DND-41 (cell line): ENCODE results near the gene TPI1.

Experiments
- ATAC-seq: fragments of 200-7000 bp; cut with Tn5 transposase; 3 replicates; pipeline ENCODE4 v1.9.1; 2021; ENCODE audit warnings: low read depth; ENCODE audit not compliant: insufficient read depth
- DNase-seq: peaks from one replicate; pipeline ENCODE4 v3.0.0-alpha.2; 2020
- H2AFZ ChIP-seq: 2 replicates; pipeline ENCODE4 v1.6.0; 2012; ENCODE audit warnings: low read depth, low read length
- H3K27ac ChIP-seq: 2 replicates; pipeline ENCODE4 v1.5.1; 2012; ENCODE audit warnings: low read length, inconsistent platforms
- H3K27me3 ChIP-seq: fragments of 200-600 bp; sonication (generic); 2 replicates; pipeline ENCODE4 v1.6.0; 2012; ENCODE audit warnings: low read length, mild to moderate bottlenecking, inconsistent platforms; ENCODE audit not compliant: insufficient read depth, poor library complexity
- H3K36me3 ChIP-seq: 2 replicates; pipeline ENCODE4 v1.5.1; 2012; ENCODE audit warnings: low read length, inconsistent platforms; ENCODE audit not compliant: insufficient read depth
- H3K4me1 ChIP-seq: 2 replicates; pipeline ENCODE4 v1.5.1; 2012; ENCODE audit warnings: mild to moderate bottlenecking, low read length; ENCODE audit not compliant: insufficient read depth
- H3K4me2 ChIP-seq: 2 replicates; pipeline ENCODE4 v1.6.0; 2012; ENCODE audit warnings: mild to moderate bottlenecking, moderate library complexity, low read length, inconsistent platforms; ENCODE audit not compliant: insufficient read depth
- H3K4me3 ChIP-seq, 2 experiments: fragments of 200-600 bp in 1 of 2; shearing (Covaris generic) in 1 of 2; 2 replicates each; pipeline ENCODE4 v1.5.1; 2012 to 2016; ENCODE audit warnings: inconsistent platforms in 2 of 2, low read length in 2 of 2, mild to moderate bottlenecking in 2 of 2, low read depth in 1 of 2, moderate library complexity in 1 of 2
- H3K79me2 ChIP-seq: 2 replicates; pipeline ENCODE4 v1.6.0; 2012; ENCODE audit warnings: low read length, inconsistent platforms; ENCODE audit not compliant: insufficient read depth
- H3K9ac ChIP-seq: 2 replicates; pipeline ENCODE4 v1.6.0; 2012; ENCODE audit warnings: low read depth, mild to moderate bottlenecking, inconsistent platforms, low read length, moderate library complexity
- H3K9me3 ChIP-seq: 2 replicates; pipeline ENCODE4 v1.5.1; 2012; ENCODE audit warnings: low read length, moderate library complexity, mild to moderate bottlenecking, inconsistent platforms; ENCODE audit not compliant: insufficient read depth, severe bottlenecking
- H4K20me1 ChIP-seq: 2 replicates; pipeline ENCODE4 v1.6.0; 2012; ENCODE audit warnings: low read length; ENCODE audit not compliant: insufficient read depth
- EZH2 ChIP-seq: IDR thresholded peaks from 3 replicates; pipeline ENCODE4 v1.6.1; 2012; ENCODE audit warnings: borderline replicate concordance, low read depth, mild to moderate bottlenecking, moderate library complexity, low read length, inconsistent platforms; ENCODE audit not compliant: severe bottlenecking
- TF ChIP-seq, protein P1 (sequence below): IDR thresholded peaks from 2 replicates; pipeline ENCODE4 v1.5.1; 2012; ENCODE audit warnings: borderline replicate concordance, low read length, moderate library complexity, mild to moderate bottlenecking; ENCODE audit not compliant: poor library complexity, severe bottlenecking; ENCODE audit errors: extremely low read depth

TPI1 gene

DNA sequence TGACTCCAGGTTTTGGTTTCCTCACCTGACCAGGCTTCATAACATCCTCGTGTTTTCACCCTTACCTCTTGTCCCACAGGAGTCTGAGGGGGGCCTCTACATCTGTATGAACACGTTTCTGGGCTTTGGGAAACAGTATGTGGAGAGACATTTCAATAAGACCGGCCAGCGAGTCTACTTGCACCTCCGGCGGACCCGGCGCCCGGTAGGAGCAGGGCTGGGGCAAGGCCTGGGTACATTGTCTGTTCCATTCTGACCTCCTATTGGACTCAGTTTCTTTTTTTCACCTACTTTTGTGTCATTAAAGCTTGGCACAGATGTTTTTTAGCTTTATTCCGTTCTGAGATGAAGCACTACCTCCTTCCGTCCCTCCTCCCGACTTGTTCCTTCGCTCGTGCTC is 12.0 kb upstream of the TPI1 start:
- Histone ChIP-seq H3K9ac (no peak overlapping the region), H3K27me3 (no peaks in the 10 kb centered on the region), H3K27ac (no peak overlapping the region), H3K4me2 (no peak overlapping the region), H3K9me3 (no peaks in the 10 kb centered on the region), H3K79me2 (peaks cover 43% of the 10 kb centered on the region), H4K20me1 (peaks cover 29% of the 10 kb centered on the region), H3K36me3 (peaks cover 67% of the 10 kb centered on the region), H3K4me3 (no peak overlapping the region), H2AFZ (no peak overlapping the region), H3K4me1 (peaks cover 24% of the 10 kb centered on the region)
- DNase-seq (no peak), ATAC-seq (no peak)
- TF ChIP-seq, protein P1, sequence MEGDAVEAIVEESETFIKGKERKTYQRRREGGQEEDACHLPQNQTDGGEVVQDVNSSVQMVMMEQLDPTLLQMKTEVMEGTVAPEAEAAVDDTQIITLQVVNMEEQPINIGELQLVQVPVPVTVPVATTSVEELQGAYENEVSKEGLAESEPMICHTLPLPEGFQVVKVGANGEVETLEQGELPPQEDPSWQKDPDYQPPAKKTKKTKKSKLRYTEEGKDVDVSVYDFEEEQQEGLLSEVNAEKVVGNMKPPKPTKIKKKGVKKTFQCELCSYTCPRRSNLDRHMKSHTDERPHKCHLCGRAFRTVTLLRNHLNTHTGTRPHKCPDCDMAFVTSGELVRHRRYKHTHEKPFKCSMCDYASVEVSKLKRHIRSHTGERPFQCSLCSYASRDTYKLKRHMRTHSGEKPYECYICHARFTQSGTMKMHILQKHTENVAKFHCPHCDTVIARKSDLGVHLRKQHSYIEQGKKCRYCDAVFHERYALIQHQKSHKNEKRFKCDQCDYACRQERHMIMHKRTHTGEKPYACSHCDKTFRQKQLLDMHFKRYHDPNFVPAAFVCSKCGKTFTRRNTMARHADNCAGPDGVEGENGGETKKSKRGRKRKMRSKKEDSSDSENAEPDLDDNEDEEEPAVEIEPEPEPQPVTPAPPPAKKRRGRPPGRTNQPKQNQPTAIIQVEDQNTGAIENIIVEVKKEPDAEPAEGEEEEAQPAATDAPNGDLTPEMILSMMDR = no peak
- TF ChIP-seq EZH2 = no peak

- TF ChIP-seq EZH2 = no peak
- TF ChIP-seq, protein P1 = no peak
- Histone ChIP-seq H3K9me3 (no peaks in the 10 kb centered on the region), H3K79me2 (peaks cover 22% of the 10 kb centered on the region), H3K4me1 (peaks cover 5% of the 10 kb centered on the region), H3K36me3 (peaks cover 93% of the 10 kb centered on the region), H3K27me3 (no peaks in the 10 kb centered on the region), H4K20me1 (peaks cover 16% of the 10 kb centered on the region), H2AFZ (no peak overlapping the region), H3K4me3 (no peak overlapping the region), H3K4me2 (no peak overlapping the region), H3K9ac (no peak overlapping the region), H3K27ac (no peak overlapping the region)
- ATAC-seq (no peak), DNase-seq (no peak)
Observed at GRCh38 chr12:6858799-6859198, 8.5 kb upstream of the TPI1 start.

DNA sequence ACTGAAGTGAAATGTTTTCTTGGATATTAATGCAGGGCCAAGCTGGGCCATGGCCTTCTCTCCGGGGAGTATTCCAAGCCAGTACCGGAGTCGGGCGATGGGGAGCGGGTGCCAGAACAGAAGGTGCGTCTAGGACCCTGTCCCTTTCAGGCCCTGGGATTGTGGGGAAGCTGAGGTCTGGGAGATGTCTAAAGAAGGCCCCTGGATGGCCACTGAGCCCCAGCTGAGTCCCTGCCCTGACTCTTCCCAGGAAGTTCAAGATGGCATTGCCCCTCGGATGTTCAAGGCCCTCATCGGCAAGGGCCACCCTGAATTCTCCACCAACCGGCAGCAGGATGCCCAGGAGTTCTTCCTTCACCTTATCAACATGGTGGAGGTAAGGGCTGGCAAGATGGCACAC is 7.2 kb upstream of the TPI1 start:
- no peak for ATAC-seq
- Histone ChIP-seq H3K4me2 (no peak overlapping the region), H3K27ac (no peak overlapping the region), H3K4me3 (no peak overlapping the region), H3K9ac (no peak overlapping the region), H2AFZ (no peak overlapping the region), H4K20me1 (peaks cover 4% of the 10 kb centered on the region; the same call in 1 of the 2 replicates), H3K4me1 (no peaks in the 10 kb centered on the region), H3K27me3 (no peaks in the 10 kb centered on the region), H3K36me3 (peaks cover 97% of the 10 kb centered on the region), H3K79me2 (peaks cover 9% of the 10 kb centered on the region), H3K9me3 (no peaks in the 10 kb centered on the region)
- TF ChIP-seq, protein P1 = no peak
- DNase-seq = no peak

DNA sequence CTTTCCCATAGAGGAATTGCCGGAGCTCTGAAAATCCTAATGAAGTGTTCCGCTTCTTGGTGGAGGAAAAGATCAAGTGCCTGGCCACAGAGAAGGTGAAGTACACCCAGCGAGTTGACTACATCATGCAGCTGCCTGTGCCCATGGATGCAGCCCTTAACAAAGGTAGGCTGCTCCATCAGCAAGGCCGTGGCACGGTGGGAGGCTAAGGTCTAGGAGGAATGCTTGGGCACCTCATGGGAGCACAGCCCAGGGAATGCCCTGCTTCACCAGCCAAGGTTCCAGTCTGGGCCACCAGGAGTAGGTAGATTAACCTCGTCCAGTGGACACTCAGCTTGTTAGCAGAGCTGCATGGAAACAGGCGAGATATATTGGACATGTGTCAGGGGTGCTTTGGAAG is 6.4 kb upstream of the TPI1 start:
- ATAC-seq (no peak), DNase-seq (no peak)
- H4K20me1 ChIP-seq = peaks cover 3% of the 10 kb centered on the region; the same call in 1 of the 2 replicates
- H3K79me2 ChIP-seq = 0 out of 2 replicates have a peak, but pooled peaks cover under 1% of the 10 kb centered on the region
- H3K4me2 ChIP-seq = no peak overlapping the region
- peaks cover 96% of the 10 kb centered on the region for H3K36me3 ChIP-seq
- no peaks in the 10 kb centered on the region for H3K27me3 ChIP-seq
- no peak overlapping the region for H3K27ac ChIP-seq
- TF ChIP-seq, protein P1 = no peak
- no peak for TF ChIP-seq EZH2
- H3K4me3 ChIP-seq = no peak overlapping the region
- H2AFZ ChIP-seq = no peak overlapping the region
- no peak overlapping the region for H3K9ac ChIP-seq
- no peaks in the 10 kb centered on the region for H3K9me3 ChIP-seq
- H3K4me1 ChIP-seq = no peaks in the 10 kb centered on the region
